ENCODE data around the gene MCM3AP. TPM values are rescaled to one million over a fixed set of nuclear protein-coding genes. Genes with fewer than 3 reads are reported as not detected.

Gene MCM3AP
- polyA plus RNA-seq, 6 donors from 2014 or later: 16.3 to 57.9 (median 38.9) TPM

- Mint-ChIP-seq H3K27me3 (no peaks in the 10 kb centered on the region), H3K4me1 (peaks cover 0 to 3% (median 2%) of the 10 kb centered on the region in 3 donors), H3K27ac (no peak overlapping the region), H3K9me3 (no peaks in the 10 kb centered on the region), H3K36me3 (no peaks in the 10 kb centered on the region), H3K4me3 (peak overlapping the region in 1 of 8 donors; percentile 29)
- no peak for DNase-seq
- no peak for ATAC-seq (ENCODE audit: low read depth in 2 of 2)
These were observed 71.7 kb downstream of the MCM3AP start for GRCh38 chr21:46213620-46214286.

GRCh38 chr21:46212721-46213484 is 72.5 kb downstream of the MCM3AP start:
- Mint-ChIP-seq H3K4me3 (no peak overlapping the region), H3K36me3 (no peaks in the 10 kb centered on the region), H3K27me3 (no peaks in the 10 kb centered on the region), H3K9me3 (no peaks in the 10 kb centered on the region), H3K27ac (no peak overlapping the region), H3K4me1 (peaks cover 0 to 3% (median 0%) of the 10 kb centered on the region in 3 donors)
- no peak for ATAC-seq (ENCODE audit: low read depth in 2 of 2)
- DNase-seq: no peak

- ATAC-seq (ENCODE audit: low read depth in 2 of 2): no peak
- peak overlapping the region in 1 of 6 donors; percentile 76 for H3K27ac Mint-ChIP-seq
- H3K4me1 Mint-ChIP-seq: peaks cover 0 to 3% (median 0%) of the 10 kb centered on the region in 3 donors
- H3K4me3 Mint-ChIP-seq: no peak overlapping the region
- no peaks in the 10 kb centered on the region for H3K36me3 Mint-ChIP-seq
- H3K9me3 Mint-ChIP-seq: no peaks in the 10 kb centered on the region
- no peak for DNase-seq
- no peaks in the 10 kb centered on the region for H3K27me3 Mint-ChIP-seq
These were observed 73.4 kb downstream of the MCM3AP start for GRCh38 chr21:46211786-46212720.

- no peak for ATAC-seq (ENCODE audit: low read depth in 2 of 2)
- no peak overlapping the region for H3K27ac Mint-ChIP-seq
These were observed 74.0 kb downstream of the MCM3AP start for GRCh38 chr21:46211376-46211775.

GRCh38 chr21:46210378-46211136 is 74.9 kb downstream of the MCM3AP start:
- no peak for DNase-seq
- H3K4me3 Mint-ChIP-seq: no peak overlapping the region
- H3K27ac Mint-ChIP-seq: no peak overlapping the region
- no peaks in the 10 kb centered on the region for H3K4me1 Mint-ChIP-seq
- H3K9me3 Mint-ChIP-seq: no peaks in the 10 kb centered on the region
- H3K36me3 Mint-ChIP-seq: no peaks in the 10 kb centered on the region
- ATAC-seq (ENCODE audit: low read depth in 2 of 2): no peak
- no peaks in the 10 kb centered on the region for H3K27me3 Mint-ChIP-seq

More at GRCh38 chr21:46211376-46211775, 74.0 kb downstream of the MCM3AP start:
- H3K4me1 Mint-ChIP-seq: peaks cover 0 to 3% (median 0%) of the 10 kb centered on the region in 3 donors
- no peaks in the 10 kb centered on the region for H3K36me3 Mint-ChIP-seq
- no peaks in the 10 kb centered on the region for H3K9me3 Mint-ChIP-seq
- DNase-seq: no peak
- H3K27me3 Mint-ChIP-seq: no peaks in the 10 kb centered on the region
- H3K4me3 Mint-ChIP-seq: no peak overlapping the region

GRCh38 chr21:46208761-46209721 is 76.4 kb downstream of the MCM3AP start:
- H3K4me1 Mint-ChIP-seq: no peaks in the 10 kb centered on the region
- no peaks in the 10 kb centered on the region for H3K36me3 Mint-ChIP-seq
- H3K4me3 Mint-ChIP-seq: no peak overlapping the region
- ATAC-seq (ENCODE audit: low read depth in 2 of 2) (no peak), DNase-seq (no peak)
- no peaks in the 10 kb centered on the region for H3K9me3 Mint-ChIP-seq
- no peak overlapping the region for H3K27ac Mint-ChIP-seq
- H3K27me3 Mint-ChIP-seq: no peaks in the 10 kb centered on the region

GRCh38 chr21:46207920-46208591 is 77.4 kb downstream of the MCM3AP start:
- no peaks in the 10 kb centered on the region for H3K9me3 Mint-ChIP-seq
- no peaks in the 10 kb centered on the region for H3K27me3 Mint-ChIP-seq
- DNase-seq (no peak), ATAC-seq (ENCODE audit: low read depth in 2 of 2) (no peak)
- peak overlapping the region in 1 of 6 donors; percentile 43 for H3K27ac Mint-ChIP-seq
- peaks cover 1 to 2% of the 10 kb centered on the region in 2 donors for H3K36me3 Mint-ChIP-seq
- H3K4me1 Mint-ChIP-seq: no peaks in the 10 kb centered on the region
- H3K4me3 Mint-ChIP-seq: no peak overlapping the region

- no peak for DNase-seq
- Mint-ChIP-seq H3K9me3 (no peaks in the 10 kb centered on the region), H3K4me1 (no peaks in the 10 kb centered on the region), H3K36me3 (peaks cover 4 to 7% of the 10 kb centered on the region in 2 donors), H3K27me3 (no peaks in the 10 kb centered on the region), H3K4me3 (peak overlapping the region in 1 of 8 donors; percentile 52), H3K27ac (peak overlapping the region in 1 of 6 donors; percentile 43)
- ATAC-seq (ENCODE audit: low read depth in 2 of 2): no peak
These were observed 78.1 kb downstream of the MCM3AP start for GRCh38 chr21:46207006-46207919.

- DNase-seq (no peak), ATAC-seq (ENCODE audit: low read depth in 2 of 2) (no peak)
- Mint-ChIP-seq H3K4me1 (no peaks in the 10 kb centered on the region), H3K27ac (no peak overlapping the region), H3K36me3 (peaks cover 4 to 7% of the 10 kb centered on the region in 2 donors), H3K4me3 (peak overlapping the region in 1 of 8 donors; percentile 52), H3K9me3 (no peaks in the 10 kb centered on the region), H3K27me3 (no peaks in the 10 kb centered on the region)
These were observed 79.0 kb downstream of the MCM3AP start for GRCh38 chr21:46206163-46207005.

- peaks cover 4 to 7% of the 10 kb centered on the region in 2 donors for H3K36me3 Mint-ChIP-seq
- H3K9me3 Mint-ChIP-seq: no peaks in the 10 kb centered on the region
- no peak overlapping the region for H3K4me3 Mint-ChIP-seq
These were observed 79.6 kb downstream of the MCM3AP start for GRCh38 chr21:46205766-46206162.

More at GRCh38 chr21:46205766-46206162, 79.6 kb downstream of the MCM3AP start:
- H3K4me1 Mint-ChIP-seq: no peaks in the 10 kb centered on the region
- no peaks in the 10 kb centered on the region for H3K27me3 Mint-ChIP-seq
- ATAC-seq (ENCODE audit: low read depth in 2 of 2) (no peak), DNase-seq (no peak)
- peak overlapping the region in 1 of 6 donors; percentile 67 for H3K27ac Mint-ChIP-seq
